K562 (cell line): ENCODE measurements around the gene CPSF4. TPM values are rescaled to one million over a fixed set of nuclear protein-coding genes. Genes with fewer than 3 reads are reported as not detected.

Experiments used
- ATAC-seq: fragments of 200-7000 bp; cut with Tn5 transposase; 3 replicates; pipeline ENCODE4 v1.9.1; 2020; ENCODE audit warnings: moderate library complexity
- BruUV-seq: library from RNA; stranded (reverse); fragments of 400-500 nt; replicated peaks from 2 replicates; lab custom pipeline; 2021; lab: Mats Ljungman, UMichigan
- CTCF ChIA-PET: fragments of 300-600 bp; formaldehyde crosslinking; extraction: SDS; loops from one replicate; lab custom pipeline; 2021; ENCODE audit warnings: low intra/inter-chr PET ratio; lab: Yijun Ruan, JAX
- POLR2A ChIA-PET: fragments of 300-600, 350-650 bp; sonication (Branson Sonifier 250); formaldehyde crosslinking; extraction: SDS; loops from one replicate; lab custom pipeline; 2021; ENCODE audit warnings: antibody characterized with exemption, inconsistent platforms; lab: Yijun Ruan, JAX
- DNase-seq, 4 experiments: peaks; one replicate each; pipeline versions ENCODE4 v3.0.0 to v3.0.0-alpha.2; 2011 to 2018; ENCODE audit warnings: low spot score in 3 of 4, mixed read lengths in 3 of 4; ENCODE audit errors: extremely low read depth in 1 of 4
- FAIRE-seq: peaks from 2 replicates; lab custom pipeline; 2011; peaks lifted over from hg19 to GRCh38; lab: Jason Lieb, UNC
- H2AFZ ChIP-seq: 2 replicates; pipeline ENCODE4 v1.6.0; 2011; ENCODE audit warnings: low read depth, low read length, control low read depth, inconsistent platforms
- H3K27ac ChIP-seq: fragments of 200-600 bp; 3 replicates; pipeline ENCODE4 v1.8.0; 2011; ENCODE audit warnings: low read depth, mild to moderate bottlenecking, control low read depth, inconsistent platforms, low read length, moderate library complexity, mixed read lengths; ENCODE audit errors: extremely low read depth
- H3K27me3 ChIP-seq, 2 experiments: fragments of 300-600 bp in 1 of 2; 2 replicates in 1 of 2; 3 replicates in 1 of 2; pipeline versions ENCODE4 v1.6.0 to v1.8.0; 2011; ENCODE audit warnings: inconsistent platforms in 2 of 2, low read length in 2 of 2, mild to moderate bottlenecking in 1 of 2, mixed read lengths in 1 of 2, moderate library complexity in 1 of 2; ENCODE audit not compliant: control insufficient read depth in 2 of 2, insufficient read depth in 2 of 2
- H3K36me3 ChIP-seq: fragments of 300-600 bp; 3 replicates; pipeline ENCODE4 v1.8.0; 2011; ENCODE audit warnings: mild to moderate bottlenecking, low read length, inconsistent platforms; ENCODE audit not compliant: control insufficient read depth, insufficient read depth
- H3K4me1 ChIP-seq, 2 experiments: fragments of 200-600 bp in 1 of 2; replicated peaks in 1 of 2; 2 replicates in 1 of 2; 3 replicates in 1 of 2; pipeline versions ENCODE4 v1.5.1 to v1.8.0; 2011; ENCODE audit warnings: inconsistent platforms in 2 of 2, low read length in 2 of 2, mild to moderate bottlenecking in 1 of 2, mixed read lengths in 1 of 2, moderate library complexity in 1 of 2; ENCODE audit not compliant: control insufficient read depth in 2 of 2, insufficient read depth in 2 of 2
- H3K4me2 ChIP-seq: 2 replicates; pipeline ENCODE4 v1.6.1; 2011; ENCODE audit warnings: low read length, control low read depth, inconsistent platforms, mixed read lengths; ENCODE audit not compliant: insufficient read depth
- H3K4me3 ChIP-seq: fragments of 200-600 bp; sonication (generic), shearing (Covaris generic); 2 replicates; pipeline ENCODE4 v1.5.1; 2016; ENCODE audit warnings: control low read depth, inconsistent platforms
- H3K79me2 ChIP-seq: fragments of 200-600 bp; 3 replicates; pipeline ENCODE4 v1.8.0; 2011; ENCODE audit warnings: low read length, inconsistent platforms; ENCODE audit not compliant: control insufficient read depth, insufficient read depth
- H3K9ac ChIP-seq, 2 experiments: 2 replicates each; pipeline versions ENCODE4 v1.6.0 to v1.6.1; 2011; ENCODE audit warnings: low read depth in 2 of 2, low read length in 2 of 2, control low read depth in 1 of 2, inconsistent platforms in 1 of 2, mild to moderate bottlenecking in 1 of 2, mixed read lengths in 1 of 2; ENCODE audit not compliant: insufficient read depth in 1 of 2
- H3K9me1 ChIP-seq: one replicate; pipeline ENCODE4 v1.6.0; 2011; ENCODE audit warnings: inconsistent platforms, mild to moderate bottlenecking, low read length, moderate library complexity; ENCODE audit not compliant: control insufficient read depth, insufficient read depth
- H3K9me3 ChIP-seq: replicated peaks from 2 replicates; pipeline ENCODE4 v1.5.1; 2011; ENCODE audit warnings: low read depth, low read length, inconsistent platforms; ENCODE audit not compliant: control insufficient read depth, insufficient read depth
- H4K20me1 ChIP-seq: replicated peaks from 2 replicates; pipeline ENCODE4 v1.6.1; 2011; ENCODE audit warnings: low read length, inconsistent platforms, mixed read lengths; ENCODE audit not compliant: control insufficient read depth, insufficient read depth
- ELF1 ChIP-seq: fragments of 200-800 bp; sonication (Bioruptor generic); IDR thresholded peaks from 2 replicates; pipeline ENCODE4 v1.6.1; 2016; ENCODE audit warnings: missing genetic modification characterization, missing compliant biosample characterization
- GABPA ChIP-seq: fragments of 200-800 bp; sonication (Bioruptor generic); conservative IDR thresholded peaks from 2 replicates; pipeline ENCODE4 v1.6.1; 2016; ENCODE audit warnings: low read depth, missing genetic modification characterization, missing compliant biosample characterization
- KAT7 ChIP-seq: sonication (generic); formaldehyde crosslinking; IDR thresholded peaks from 2 replicates; pipeline ENCODE4 v1.8.0; 2022; ENCODE audit warnings: missing genetic modification reagents, mild to moderate bottlenecking, borderline replicate concordance
- PHF21A ChIP-seq: fragments of 450-650 bp; IDR thresholded peaks from 2 replicates; pipeline ENCODE4 v1.6.1; 2017; ENCODE audit warnings: low read depth, borderline replicate concordance
- PML ChIP-seq: IDR thresholded peaks from 2 replicates; pipeline ENCODE4 v1.6.1; 2012; ENCODE audit warnings: low read length, inconsistent platforms
- POLR2B ChIP-seq: fragments of 450-650 bp; IDR thresholded peaks from 2 replicates; pipeline ENCODE4 v1.6.1; 2018; ENCODE audit warnings: low read depth; ENCODE audit not compliant: partially characterized antibody
- RBBP5 ChIP-seq: fragments of 200-600 bp; sonication (generic); IDR thresholded peaks from 2 replicates; pipeline ENCODE4 v1.6.1; 2012; ENCODE audit warnings: borderline replicate concordance, mild to moderate bottlenecking, low read length, control low read depth, inconsistent platforms; ENCODE audit not compliant: insufficient read depth, poor library complexity, severe bottlenecking
- SRSF3 ChIP-seq: fragments of 200-400 bp; formaldehyde crosslinking; IDR thresholded peaks from 2 replicates; pipeline ENCODE4 v1.6.1; 2016; ENCODE audit warnings: mild to moderate bottlenecking, low read length, moderate library complexity; ENCODE audit not compliant: insufficient read depth
- WHSC1 ChIP-seq: IDR thresholded peaks from one replicate; pipeline ENCODE4 v1.6.1; 2012; ENCODE audit warnings: low read length, control low read depth, inconsistent platforms
- ZKSCAN1 ChIP-seq: fragments of 150-350 bp; IDR thresholded peaks from 2 replicates; pipeline ENCODE4 v1.6.1; 2016; ENCODE audit warnings: low read depth, low read length
- ZNF133 ChIP-seq: fragments of 250-450 bp; sonication (Bioruptor Pico); IDR thresholded peaks from 2 replicates; pipeline ENCODE4 v1.4.0; 2020; ENCODE audit warnings: mild to moderate bottlenecking
- ZNF431 ChIP-seq: sonication (generic); formaldehyde crosslinking; IDR thresholded peaks from 2 replicates; pipeline ENCODE4 v1.8.0; 2022; ENCODE audit warnings: mild to moderate bottlenecking, missing genetic modification reagents
- ZNF584 ChIP-seq: fragments of 200-800 bp; sonication (Bioruptor generic); IDR thresholded peaks from 2 replicates; pipeline ENCODE4 v1.6.1; 2016; ENCODE audit warnings: low read depth, mild to moderate bottlenecking, missing genetic modification characterization, missing compliant biosample characterization
- WGBS: fragments of 100-300 bp; shearing (Covaris generic); methylation state at CpG from one replicate; pipeline ENCODE4 v1.1.6; 2016; ENCODE audit warnings: low coverage, mixed read lengths; ENCODE audit not compliant: insufficient coverage; ENCODE audit errors: missing lambda C conversion rate; 5-methylcytosine and 5-hydroxymethylcytosine counted together
- in situ Hi-C: fragments of 300-500 bp; cut with MboI; formaldehyde crosslinking; loops from 4 replicates; pipeline ENCODE4 v1.15.0; 2018; ENCODE audit warnings: inconsistent platforms, mixed read lengths
- intact Hi-C: fragments of 100-400 bp; cut with micrococcal nuclease; formaldehyde crosslinking; loops from 2 replicates; pipeline ENCODE4 v1.14.2; 2022
- polyA plus RNA-seq, 8 experiments: library from polyadenylated mRNA; depleted of rRNA in 4 of 8; stranded (reverse) in 5 of 8; unstranded in 3 of 8; fragments of >200 nt; fragmentation: Nextera tagmentation in 2 of 8; fragmentation: Illumina TruSeq in 1 of 8; extraction: Ambion mirVana in 2 of 8; extraction: Trizol in 1 of 8; gene quantifications; 2 replicates each; pipeline versions ENCODE4 v1.2.1 to v1.2.3, GENCODE V29; 2011 to 2014; ENCODE audit warnings: inconsistent platforms in 1 of 8, missing spikeins in 1 of 8
- total RNA-seq, 7 experiments: library from RNA; depleted of rRNA in 6 of 7; stranded (reverse); fragments of >200 nt in 6 of 7; fragmentation: Illumina TruSeq in 2 of 7; extraction: Trizol in 2 of 7; gene quantifications; 2 replicates each; pipeline versions ENCODE4 v1.2.1 to v1.2.3, GENCODE V29; 2011 to 2021; ENCODE audit warnings: low replicate concordance in 1 of 7
- TF ChIP-seq, protein P1 (sequence below): sonication (generic); formaldehyde crosslinking; IDR thresholded peaks from 2 replicates; pipeline ENCODE4 v1.8.0; 2023; ENCODE audit warnings: mild to moderate bottlenecking, missing genetic modification reagents

Gene CPSF4
- total and polyA plus RNA-seq, 9 of the 15 experiments (the other 6 are each of a cell fraction or from before 2014, with no cell fraction given): 16.9 to 118 (median 71.7) TPM

DNA sequence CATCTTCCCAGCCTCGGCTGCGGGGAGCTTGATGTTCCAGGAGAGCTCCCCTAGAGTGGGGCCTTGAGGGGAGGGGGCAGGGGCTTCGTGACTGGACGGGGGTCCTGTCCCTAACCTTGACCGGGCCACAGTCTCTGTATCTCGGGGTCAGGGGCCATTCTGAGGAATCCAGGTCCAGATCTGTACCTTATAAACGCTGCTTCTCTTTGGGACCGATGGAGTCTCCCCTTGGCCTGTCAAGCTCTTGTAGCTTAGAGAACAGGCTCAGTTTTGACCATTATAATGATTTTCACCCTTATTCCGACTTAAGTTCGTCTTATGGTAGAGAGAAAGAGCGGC, 66.5 kb downstream of the CPSF4 start:
- ATAC-seq (peak; percentile 11), DNase-seq (no peak), FAIRE-seq (no peak)
- intact Hi-C loops: loop anchor here (5.0 kb wide), 1 partner anchor 47 kb away; the partner anchor contains the start of gene FAM200A
- BruUV-seq: no TSS peak
- Histone ChIP-seq H3K9me3 (peaks cover 3% of the 10 kb centered on the region; the same call in 1 of the 2 replicates), H3K36me3 (peaks cover 6% of the 10 kb centered on the region; the same call in 2 of the 3 replicates), H4K20me1 (no peaks in the 10 kb centered on the region), H3K4me2 (peak overlapping the region; percentile 93), H3K4me1 (peaks cover 4 to 22% of the 10 kb centered on the region in 2 experiments; a peak in 3 of 5 replicates), H3K27ac (peak overlapping the region; percentile 77), H3K79me2 (peaks cover 43% of the 10 kb centered on the region), H3K27me3 (no peaks in the 10 kb centered on the region), H3K4me3 (peak overlapping the region; percentile 84), H2AFZ (peak overlapping the region; percentile 90), H3K9ac (peak overlapping the region; percentile 86 to 88), H3K9me1 (no peaks in the 10 kb centered on the region)
- in situ Hi-C loops: no loop called here
- POLR2A ChIA-PET: interaction anchor here (0.6 to 3.1 kb wide), 18 partner anchors 10 to 923 kb away, joined by 3 to 31 read pairs (median 4); partner anchors contain the start of genes ZCWPW1, ZNF655 and ZSCAN25
- under 1% methylated on average over 11 of the region's 11 CpGs for WGBS
- CTCF ChIA-PET: no interaction called here
- no peak for TF ChIP-seq ZNF133 (CRISPR knock-in tag)
- 0 out of 2 replicates have a peak, but pooled peaks have one; percentile 50 for TF ChIP-seq KAT7 (CRISPR knock-in tag)
- TF ChIP-seq ELF1: peak; percentile 44; the same call in 1 of the 2 replicates
- TF ChIP-seq SRSF3: no peak
- TF ChIP-seq GABPA: peak; percentile 89
- peak; percentile 1 for TF ChIP-seq POLR2B
- TF ChIP-seq ZKSCAN1: no peak
- no peak for TF ChIP-seq PHF21A
- TF ChIP-seq PML: no peak
- peak; percentile 47; the same call in 1 of the 2 replicates for TF ChIP-seq ZNF431
- no peak for TF ChIP-seq ZNF584 (CRISPR knock-in tag)
- no peak for TF ChIP-seq WHSC1
- TF ChIP-seq, protein P1, sequence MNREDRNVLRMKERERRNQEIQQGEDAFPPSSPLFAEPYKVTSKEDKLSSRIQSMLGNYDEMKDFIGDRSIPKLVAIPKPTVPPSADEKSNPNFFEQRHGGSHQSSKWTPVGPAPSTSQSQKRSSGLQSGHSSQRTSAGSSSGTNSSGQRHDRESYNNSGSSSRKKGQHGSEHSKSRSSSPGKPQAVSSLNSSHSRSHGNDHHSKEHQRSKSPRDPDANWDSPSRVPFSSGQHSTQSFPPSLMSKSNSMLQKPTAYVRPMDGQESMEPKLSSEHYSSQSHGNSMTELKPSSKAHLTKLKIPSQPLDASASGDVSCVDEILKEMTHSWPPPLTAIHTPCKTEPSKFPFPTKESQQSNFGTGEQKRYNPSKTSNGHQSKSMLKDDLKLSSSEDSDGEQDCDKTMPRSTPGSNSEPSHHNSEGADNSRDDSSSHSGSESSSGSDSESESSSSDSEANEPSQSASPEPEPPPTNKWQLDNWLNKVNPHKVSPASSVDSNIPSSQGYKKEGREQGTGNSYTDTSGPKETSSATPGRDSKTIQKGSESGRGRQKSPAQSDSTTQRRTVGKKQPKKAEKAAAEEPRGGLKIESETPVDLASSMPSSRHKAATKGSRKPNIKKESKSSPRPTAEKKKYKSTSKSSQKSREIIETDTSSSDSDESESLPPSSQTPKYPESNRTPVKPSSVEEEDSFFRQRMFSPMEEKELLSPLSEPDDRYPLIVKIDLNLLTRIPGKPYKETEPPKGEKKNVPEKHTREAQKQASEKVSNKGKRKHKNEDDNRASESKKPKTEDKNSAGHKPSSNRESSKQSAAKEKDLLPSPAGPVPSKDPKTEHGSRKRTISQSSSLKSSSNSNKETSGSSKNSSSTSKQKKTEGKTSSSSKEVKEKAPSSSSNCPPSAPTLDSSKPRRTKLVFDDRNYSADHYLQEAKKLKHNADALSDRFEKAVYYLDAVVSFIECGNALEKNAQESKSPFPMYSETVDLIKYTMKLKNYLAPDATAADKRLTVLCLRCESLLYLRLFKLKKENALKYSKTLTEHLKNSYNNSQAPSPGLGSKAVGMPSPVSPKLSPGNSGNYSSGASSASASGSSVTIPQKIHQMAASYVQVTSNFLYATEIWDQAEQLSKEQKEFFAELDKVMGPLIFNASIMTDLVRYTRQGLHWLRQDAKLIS (CRISPR knock-in tag): peak; percentile 79; the same call in 1 of the 2 replicates
- no peak for TF ChIP-seq RBBP5
